Activated CD8-positive, alpha-beta memory T cell treated with anti-CD3 and anti-CD28 coated beads, Interleukin-2, amount 50 U/mL, for 1 hour (primary cell): ENCODE measurements around the gene SMIM5.

ENCODE experiments used
- DNase-seq: peaks from one replicate; pipeline ENCODE4 v3.0.0-alpha.2; 2020; ENCODE audit errors: extremely low read depth

The SMIM5 gene

DNA sequence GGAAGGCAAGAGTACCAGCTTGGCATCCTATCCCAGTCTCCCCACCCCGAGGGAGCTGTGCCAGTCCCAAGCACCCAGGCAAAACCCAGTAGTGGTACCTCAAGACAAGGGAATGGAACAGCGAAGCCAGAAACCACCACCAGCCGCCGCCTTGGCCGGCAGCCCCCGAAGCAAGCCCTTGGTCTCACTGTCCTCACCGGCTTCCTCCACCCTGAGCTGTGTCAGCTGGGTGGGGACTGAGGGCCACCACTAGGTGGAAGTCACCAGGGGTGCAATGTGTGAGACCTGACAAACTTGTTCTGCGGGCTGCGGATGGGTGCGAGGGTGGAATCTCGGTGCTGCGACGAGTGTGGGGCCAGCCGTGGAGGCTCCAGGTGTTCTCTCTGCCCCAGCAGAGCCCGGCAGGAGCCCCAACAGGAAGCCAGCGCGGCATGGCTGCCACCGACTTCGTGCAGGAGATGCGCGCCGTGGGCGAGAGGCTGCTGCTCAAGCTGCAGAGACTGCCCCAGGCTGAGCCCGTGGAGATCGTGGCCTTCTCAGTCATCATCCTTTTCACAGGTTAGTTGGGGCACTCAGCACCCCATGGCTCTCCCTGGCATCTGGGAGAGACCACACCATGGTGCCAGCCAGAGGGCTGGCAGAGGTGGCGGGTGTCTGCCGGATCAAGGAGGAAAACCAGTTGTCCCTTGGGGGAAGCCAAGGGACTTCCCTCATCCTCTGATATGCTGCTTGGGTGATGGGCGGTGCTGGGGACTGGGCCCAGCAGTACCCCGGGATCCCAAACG is 6.7 kb downstream of the SMIM5 start:
- no peak for DNase-seq

DNA sequence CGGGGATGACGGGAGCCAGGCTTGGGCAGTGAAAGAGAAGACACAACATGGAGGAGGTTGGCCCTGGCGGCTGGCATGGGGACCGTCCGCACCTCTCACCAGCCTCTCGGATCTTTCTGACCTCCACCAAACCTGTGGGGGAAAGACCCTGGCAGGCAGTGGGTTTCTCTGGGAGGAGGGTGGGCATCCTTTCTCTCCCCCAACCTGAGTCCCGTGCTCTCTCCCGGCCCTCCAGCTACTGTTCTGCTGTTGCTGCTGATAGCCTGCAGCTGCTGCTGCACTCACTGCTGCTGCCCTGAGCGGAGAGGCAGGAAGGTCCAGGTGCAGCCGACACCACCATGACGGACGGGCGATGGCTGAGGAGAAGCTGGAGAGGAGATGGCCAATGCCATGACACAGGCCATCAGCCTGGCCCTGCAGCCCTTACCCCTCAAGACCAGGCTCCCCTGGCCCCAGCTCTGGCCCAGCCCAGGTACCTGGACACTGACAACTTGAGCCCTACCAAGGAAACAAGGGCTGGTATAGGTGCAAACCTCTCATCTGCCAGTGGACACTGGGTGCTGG is 7.4 kb downstream of the SMIM5 start:
- DNase-seq, result no peak

DNA sequence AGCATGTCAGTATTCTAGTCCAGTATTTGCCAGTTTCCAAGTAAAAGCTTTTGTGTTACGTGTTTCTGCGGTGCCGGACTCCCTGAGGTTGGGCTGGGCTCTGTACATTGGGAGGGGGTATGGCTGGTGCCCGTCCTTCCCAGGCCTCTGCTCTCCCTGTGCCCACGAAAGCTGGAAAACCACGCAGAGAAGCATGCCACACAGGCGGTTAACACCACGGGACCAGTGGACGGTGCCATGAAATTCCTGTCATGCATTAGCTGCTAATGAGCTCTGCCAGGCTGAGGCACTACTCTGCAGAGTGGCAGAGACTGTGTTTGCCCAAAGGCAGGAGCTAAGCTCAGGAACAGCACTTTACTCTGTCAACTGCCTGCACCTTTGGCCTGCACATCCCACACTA is 8.1 kb downstream of the SMIM5 start:
- no peak for DNase-seq

DNA sequence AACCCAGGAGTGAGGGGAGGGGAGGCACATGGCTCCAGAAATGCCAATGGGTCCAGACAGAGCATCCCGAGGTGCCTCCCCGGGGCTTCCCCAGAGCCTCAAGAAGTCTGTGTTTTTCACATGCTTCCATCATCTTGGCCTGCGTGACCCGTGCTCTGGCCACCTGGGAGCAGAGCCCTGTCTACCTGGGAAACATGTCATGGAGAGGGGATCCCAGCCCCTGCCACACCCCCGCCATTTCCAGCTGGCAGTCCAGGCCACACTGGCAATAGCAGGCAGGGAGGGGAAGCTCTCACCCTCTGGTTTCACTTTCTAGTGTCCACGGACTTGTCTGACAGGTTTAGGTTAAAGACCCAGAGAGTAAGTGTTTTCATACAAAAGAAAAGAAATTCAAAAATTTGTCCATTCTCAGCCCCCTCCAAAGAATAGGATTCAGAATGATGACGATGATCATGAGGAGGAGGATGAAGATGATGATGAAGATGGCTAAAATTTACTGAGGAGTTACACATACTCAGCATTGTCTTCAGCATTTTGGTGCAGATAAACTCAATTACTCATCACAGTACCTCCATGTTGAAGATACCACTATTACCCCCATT is 9.0 kb downstream of the SMIM5 start:
- no peak for DNase-seq

DNA sequence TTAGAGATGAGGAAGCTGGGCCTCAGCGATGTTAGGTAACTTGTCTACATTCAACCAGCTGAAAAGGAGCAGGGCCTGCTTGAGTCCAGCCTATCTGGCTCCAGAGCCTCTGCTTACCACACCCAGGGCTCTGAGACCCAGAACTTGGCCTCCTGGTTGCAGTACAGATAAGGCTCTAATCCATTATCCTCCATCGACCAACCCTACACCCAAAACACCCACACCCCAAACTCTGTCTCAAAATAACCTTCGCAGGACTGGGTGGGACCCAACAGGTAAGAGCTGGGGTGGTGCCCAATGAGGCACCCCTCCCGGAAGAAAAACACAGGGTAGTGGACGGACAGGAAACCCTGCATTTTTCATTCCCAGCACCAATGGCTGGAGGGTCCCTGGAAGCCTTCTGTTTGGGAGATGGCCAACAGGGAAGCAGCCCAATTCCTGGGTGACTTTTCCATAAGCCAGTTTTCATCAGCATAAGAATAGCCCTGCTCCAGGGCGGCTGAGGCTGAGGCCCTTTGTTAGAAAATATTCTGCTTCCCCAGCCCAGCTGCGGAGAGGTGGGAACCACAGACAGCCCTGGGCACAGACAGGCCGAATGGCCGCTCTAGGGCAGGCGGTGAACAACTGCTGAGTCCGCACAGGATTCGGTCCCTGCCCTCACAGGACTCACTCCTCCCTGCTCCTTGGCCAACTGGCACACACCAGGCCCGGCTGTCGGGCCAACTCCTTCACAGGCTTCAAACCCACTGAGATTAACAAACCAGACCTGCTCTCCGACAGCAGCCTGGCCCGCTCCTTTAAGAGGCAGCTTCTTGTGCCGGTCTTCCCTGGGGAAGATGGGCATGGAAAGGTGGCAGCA is 9.8 kb downstream of the SMIM5 start:
- DNase-seq, result no peak

DNA sequence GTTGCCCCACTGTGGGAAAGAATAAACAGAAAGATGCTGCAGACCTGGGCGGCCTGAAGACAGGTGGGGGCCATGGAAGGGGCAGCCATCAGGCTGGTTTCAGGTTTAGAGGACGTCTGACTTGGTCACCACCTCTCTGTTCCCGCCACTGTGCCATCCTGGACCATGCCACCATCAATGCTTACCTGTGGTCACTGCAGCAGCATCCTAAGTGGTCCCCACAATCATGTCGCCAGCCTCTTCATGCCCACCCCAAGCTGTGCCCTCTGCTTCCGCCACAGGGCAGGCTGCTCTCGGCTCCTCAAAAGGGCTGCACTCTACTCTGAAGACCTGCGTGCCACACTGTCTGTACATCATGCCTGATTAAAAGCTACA is 10.4 kb downstream of the SMIM5 start:
- DNase-seq, result no peak

DNA sequence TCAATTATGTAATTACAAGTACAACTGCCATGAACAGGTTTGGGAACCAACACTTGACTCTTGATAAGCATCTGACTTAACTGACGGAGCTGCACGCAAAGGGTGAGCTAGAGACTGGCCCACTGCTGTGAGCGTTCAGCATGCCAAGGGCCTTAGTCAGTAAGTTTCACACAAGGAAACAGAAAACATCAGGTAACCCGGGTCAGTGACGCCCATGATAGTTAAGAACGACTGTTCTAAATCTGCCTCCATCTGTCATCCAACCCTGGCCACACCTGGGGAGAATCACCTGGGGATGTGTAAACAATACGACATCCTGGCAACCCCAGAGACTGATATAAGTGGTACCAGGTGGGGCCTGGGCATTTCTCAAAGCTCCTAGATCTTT is 12.3 kb downstream of the SMIM5 start:
- no peak for DNase-seq

DNA sequence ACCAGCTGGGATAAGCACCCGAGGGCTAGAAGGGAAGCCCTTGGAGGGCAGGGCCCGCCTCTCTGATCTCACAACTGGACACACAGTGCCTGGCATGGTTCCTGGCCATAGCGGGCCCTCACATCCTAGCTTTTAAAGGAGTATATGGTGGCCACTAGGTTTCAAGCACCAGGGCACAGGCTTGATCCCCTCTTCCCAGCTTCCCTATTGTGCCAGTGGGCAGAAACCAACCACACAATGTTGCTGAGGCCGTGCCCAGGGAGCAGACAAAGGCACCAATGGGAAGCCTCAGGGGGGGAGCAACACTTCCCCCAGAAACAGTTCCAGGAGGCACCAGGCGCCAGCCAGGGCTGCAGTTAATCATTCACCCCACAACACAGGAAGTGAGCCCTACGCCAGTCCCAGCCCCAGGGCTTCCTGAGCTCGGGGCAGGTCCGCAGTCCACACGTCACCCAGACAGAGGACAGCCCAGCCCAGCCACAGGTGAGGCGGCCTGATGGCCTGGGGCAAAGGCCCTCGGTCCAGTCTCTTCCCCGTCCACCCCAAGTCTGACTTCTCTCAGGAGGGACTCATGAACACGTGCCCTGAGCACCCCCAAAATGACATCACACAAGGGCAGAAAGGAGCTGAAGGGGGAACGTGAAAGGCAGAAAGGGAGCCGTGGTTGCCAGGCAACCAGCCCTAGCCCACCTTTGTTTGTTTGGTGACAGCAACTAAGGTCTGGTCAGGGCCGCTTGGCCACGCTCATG is 12.8 kb downstream of the SMIM5 start:
- no peak for DNase-seq

DNA sequence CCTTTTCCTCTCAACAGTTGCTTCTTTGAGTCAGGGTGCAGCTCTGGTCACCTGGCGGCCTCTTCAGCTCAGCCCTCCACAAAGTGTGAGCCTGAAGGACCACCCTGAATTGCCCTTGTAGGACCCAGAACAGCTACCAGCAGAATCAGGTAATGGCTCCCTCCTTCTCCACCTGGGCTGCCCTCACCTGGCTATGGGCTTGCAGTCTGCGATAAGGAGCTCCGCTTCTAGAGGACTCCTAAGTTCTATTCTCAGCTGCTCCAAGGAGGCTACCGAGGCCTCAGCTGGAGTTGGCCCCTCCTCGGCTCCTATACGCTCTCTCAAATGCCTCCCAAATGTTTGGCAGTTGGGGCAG is 13.4 kb downstream of the SMIM5 start:
- DNase-seq, result no peak

DNA sequence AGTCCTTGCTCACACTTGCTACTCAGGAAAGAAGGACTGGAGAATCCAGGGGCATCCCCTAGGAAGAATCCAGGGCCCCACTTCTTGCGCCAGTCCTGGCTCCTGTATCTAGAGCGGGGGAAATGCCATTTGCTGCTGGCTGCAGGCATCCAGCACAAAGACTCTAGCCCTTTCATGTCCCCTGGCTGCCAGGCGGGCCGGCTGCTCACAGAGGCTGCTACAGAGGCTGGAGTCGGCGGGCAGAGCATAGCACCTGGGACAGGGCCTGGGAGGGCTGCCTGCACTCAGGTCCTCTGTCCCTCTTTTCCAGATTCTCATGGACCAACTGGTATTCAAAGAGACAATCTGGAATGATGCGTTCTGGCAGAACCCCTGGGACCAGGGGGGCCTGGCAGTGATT is 13.8 kb downstream of the SMIM5 start:
- no peak for DNase-seq

DNA sequence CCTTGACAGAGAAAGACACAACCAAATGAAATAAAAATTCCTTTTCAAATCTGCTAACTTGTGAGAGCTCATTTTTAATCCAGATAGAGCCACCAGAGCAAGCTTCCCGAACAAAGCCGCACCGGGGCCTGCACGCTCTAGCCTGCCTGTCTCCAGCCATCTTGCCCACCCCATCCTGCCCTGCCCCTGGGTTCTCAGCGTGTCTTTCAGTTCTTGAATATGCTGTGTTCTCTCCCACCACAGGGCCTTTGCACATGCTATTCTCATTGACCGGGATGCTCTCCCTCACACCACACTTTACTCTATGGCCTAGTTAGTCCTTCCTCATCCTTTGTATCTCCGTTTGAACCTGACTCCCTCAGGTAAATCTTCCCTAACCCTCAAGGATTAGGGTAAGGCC is 14.7 kb downstream of the SMIM5 start:
- no peak for DNase-seq

DNA sequence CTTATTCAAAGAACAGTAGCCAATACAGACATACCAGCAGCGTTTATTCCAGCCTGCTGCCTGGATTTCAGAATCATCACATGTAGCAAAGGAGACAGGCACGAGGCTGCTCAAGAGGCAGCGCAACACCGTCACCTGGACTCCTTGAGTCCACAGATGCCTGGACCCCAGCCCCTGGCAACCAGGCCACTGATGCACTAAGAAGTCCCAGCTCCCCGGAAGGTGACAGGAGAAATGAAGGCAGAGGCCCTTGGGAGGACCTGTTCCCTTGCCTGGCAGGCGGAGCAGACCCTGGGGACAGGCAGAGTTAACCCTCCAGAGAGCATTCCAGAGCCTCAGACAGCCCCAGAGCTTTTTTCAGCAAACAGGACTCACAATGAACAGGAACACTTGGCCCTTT is 16.5 kb downstream of the SMIM5 start:
- DNase-seq, result no peak

DNA sequence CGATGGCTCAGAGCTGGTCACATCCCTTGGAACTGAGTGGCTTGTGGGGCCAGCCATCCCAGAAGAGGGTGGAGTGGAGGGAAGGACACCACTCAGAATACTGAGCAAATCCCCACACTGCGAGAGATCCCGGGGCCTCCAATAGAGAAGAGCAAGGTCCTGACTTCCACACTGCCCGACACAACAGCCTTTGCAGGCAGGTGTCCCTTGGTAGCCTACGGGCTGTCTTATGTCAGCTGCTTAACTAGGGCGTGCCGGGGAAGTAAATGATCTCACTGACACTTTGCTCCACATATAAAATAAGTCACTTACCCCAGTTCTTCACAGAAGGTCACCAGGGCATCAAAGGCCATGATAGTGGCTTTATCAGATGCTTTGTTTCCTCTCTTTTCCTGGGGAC is 17.6 kb downstream of the SMIM5 start:
- DNase-seq, result no peak

DNA sequence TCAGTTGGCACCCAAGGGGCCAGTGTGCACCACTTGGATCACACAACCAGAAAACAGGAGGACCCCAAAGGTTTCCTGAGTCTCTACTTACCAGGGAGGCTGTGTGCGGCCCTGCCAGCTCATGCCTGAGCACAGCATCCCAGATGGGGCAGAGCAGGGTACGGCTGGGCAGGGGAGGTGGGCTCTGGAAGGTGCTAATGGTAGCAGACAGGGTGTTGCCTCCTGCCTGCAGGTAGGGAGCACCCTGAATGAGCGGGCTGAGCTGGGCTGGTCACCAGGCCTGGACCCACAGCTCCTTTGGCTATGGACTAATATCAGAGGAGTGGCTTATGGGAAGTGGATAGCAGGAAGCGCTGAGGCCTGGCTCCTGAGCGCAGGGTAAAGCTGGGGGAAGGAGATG is 19.1 kb downstream of the SMIM5 start:
- no peak for DNase-seq

DNA sequence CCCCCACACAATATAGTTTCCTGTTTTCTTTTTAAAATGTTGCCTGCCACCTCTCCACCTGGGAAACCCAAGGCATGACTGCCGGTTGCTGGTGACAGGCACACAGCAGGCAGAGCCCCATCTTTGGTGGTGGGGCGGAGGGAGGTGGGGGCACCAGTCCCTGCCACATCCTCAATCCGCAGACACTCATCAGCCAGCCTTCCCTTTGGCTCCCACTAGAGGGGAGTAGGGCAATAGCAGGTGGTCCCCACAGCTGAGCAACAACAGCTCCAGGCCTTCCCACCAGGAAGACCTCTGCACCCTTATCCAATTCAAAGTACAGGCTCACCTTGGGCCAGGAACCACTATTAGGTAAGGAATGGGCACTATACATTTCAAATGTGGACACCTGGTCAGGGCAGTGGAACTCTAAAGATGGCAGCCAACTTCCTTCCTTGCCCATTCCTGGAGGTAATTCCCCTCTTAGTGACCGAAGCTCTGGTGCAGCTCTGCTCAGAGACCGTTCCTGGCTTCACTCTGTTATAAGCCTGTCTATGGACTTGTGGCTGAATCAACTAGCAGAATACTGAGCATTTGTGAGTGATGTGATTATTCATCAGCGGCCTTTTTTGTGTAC is 19.8 kb downstream of the SMIM5 start:
- DNase-seq, result no peak

DNA sequence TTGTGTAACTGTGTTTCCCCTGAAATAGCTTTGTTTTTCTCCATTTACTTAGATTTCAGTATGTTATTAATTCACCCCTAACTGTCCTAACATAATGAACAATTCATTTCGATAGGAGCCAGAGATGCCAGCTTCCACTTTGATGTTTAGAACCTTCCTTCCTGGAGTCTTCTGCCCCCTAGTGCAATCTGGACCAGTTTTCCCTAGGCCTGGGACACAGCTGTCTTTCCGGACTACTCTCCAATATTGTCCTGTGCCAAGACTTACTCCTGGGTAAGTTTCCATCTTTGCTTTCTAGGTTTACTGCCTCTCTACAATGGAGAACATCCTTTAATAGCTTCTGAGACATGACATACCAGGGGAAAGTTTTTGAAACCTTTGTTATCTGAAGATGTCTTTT is 20.9 kb downstream of the SMIM5 start:
- DNase-seq, result no peak

DNA sequence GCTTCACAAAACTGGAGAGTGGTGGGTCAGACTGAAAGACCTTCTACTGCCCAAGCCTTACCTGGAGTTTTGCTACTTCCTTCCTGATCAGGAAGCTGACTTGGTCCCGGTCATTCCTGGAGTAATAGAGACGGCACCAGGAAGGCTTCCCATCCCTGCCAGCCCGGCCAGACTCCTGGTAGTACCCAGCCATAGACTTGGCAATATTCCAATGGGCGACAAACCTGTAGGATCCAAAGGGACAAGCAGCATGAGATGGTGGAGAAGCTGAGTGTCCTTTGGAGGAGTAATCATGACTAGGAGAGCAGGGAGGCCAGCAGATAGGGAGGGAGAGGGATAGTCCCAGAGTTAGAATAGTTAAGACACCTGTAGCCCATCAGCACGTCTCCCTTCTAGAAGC is 25.0 kb downstream of the SMIM5 start:
- DNase-seq, result no peak

DNA sequence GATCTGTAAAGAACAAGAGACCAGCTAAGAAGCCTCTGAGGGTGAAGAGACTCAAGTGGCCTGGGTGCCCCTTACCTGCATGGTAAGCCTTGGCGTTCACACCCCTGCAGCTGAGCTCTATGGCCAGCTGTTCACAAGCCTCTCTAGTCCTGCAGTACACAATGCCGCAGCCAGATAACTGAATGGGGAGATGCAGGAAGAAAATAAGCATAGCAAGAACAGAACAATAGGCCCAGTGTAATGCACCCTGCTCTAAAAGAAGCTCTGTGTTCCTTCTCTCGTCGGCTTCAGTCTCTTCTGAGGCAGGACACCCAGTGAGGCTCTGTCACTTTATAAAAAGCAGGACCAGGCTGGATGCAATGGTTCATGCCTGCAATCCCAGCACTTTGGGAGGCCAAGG is 28.3 kb downstream of the SMIM5 start:
- DNase-seq, result no peak

DNA sequence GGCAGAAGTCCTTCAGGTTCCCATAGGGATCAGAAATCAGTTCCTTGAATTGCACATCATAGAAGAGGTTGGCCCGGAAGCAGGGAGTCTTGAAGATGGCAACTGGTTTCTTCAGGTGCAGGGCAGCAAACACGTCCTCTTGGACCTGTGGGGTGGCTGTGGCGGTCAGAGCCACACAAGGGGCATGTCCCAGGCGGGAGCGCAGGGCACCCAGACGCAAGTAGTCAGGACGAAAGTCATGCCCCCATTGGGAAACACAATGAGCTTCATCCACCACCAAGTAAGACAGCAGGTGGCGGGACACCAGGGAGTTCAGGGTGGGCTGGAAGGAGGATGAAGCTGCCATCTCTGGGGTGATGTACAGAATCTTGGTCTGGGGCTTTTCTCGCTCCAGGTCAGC is 29.3 kb downstream of the SMIM5 start:
- DNase-seq, result no peak

DNA sequence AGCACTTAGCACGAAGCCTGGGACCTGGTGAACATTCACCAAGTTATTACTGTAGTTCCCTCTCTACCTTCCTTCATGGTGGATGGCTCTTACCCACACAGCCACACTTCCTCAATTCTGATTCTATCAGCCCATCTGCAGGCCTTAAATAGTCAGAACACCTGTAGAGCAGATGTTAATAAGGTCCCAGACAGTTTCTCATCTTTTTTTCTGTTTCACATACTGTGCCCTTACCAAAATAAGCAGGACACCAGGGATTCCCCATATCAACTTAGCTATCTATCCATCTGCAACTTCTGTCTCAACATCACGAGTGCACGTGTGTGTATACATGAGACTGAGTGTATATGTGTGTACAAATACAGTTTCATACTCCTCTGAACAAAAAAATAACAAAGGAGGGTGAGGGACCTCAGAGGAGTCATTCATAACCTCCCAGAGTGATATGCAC is 30.9 kb downstream of the SMIM5 start:
- no peak for DNase-seq

DNA sequence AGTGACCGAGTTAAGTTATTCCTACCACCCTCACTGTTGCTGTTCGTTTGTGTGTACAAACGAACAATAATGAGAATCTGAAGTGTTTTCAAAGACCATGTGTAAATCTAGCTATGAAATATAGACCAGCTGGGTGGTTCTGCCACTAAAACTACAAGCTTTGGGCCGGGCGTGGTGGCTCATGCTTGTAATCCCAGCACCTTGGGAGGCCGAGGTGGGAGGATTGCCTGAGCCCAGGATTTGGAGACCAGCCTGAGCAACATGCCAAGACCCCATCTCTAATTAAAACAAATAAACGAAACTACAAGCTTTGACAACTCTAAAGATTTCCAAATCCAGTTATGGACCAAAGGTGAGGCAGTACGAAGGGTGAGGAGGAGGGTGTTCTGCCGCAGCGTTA is 32.7 kb downstream of the SMIM5 start:
- no peak for DNase-seq
